CD4-positive, CD25-positive, alpha-beta regulatory T cell (primary cell): ENCODE data around the gene MGAT5. TPM values are rescaled to one million over a fixed set of nuclear protein-coding genes. Genes with fewer than 3 reads are reported as not detected.

Source experiments
- ATAC-seq, 2 donors: fragments of 150-1000 bp; cut with Tn5 transposase; one replicate each; pipeline ENCODE4 v1.10.0; 2021; ENCODE audit warnings: low read depth in 2 of 2, moderate number of reproducible peaks in 2 of 2, moderate library complexity in 1 of 2
- DNase-seq, 3 donors: peaks; one replicate each; pipeline versions ENCODE4 v3.0.0 to v3.0.0-alpha.2; 2012 to 2022; ENCODE audit warnings: mixed read lengths in 1 of 3
- H3K27ac ChIP-seq: one replicate; pipeline ENCODE4 v1.7.0; 2013; ENCODE audit warnings: mild to moderate bottlenecking, low read length; ENCODE audit not compliant: insufficient read depth, poor library complexity, severe bottlenecking
- H3K27me3 ChIP-seq: one replicate; pipeline ENCODE4 v1.7.0; 2013; ENCODE audit warnings: low read length; ENCODE audit not compliant: control insufficient read depth, insufficient read depth
- H3K36me3 ChIP-seq: one replicate; pipeline ENCODE4 v1.7.0; 2013; ENCODE audit warnings: mild to moderate bottlenecking, low read length, moderate library complexity; ENCODE audit not compliant: control insufficient read depth, insufficient read depth
- H3K4me1 ChIP-seq: 2 replicates; pipeline ENCODE4 v1.7.0; 2013; ENCODE audit warnings: mild to moderate bottlenecking, low read length; ENCODE audit not compliant: insufficient read depth, control insufficient read depth, poor library complexity, severe bottlenecking
- H3K4me3 ChIP-seq: one replicate; pipeline ENCODE4 v1.7.0; 2013; ENCODE audit warnings: low read depth, mild to moderate bottlenecking, low read length, moderate library complexity
- H3K9me3 ChIP-seq, 2 experiments: 1 replicate in 1 of 2; 2 replicates in 1 of 2; pipeline ENCODE4 v1.7.0; 2013; ENCODE audit warnings: low read length in 2 of 2, mild to moderate bottlenecking in 1 of 2, moderate library complexity in 1 of 2; ENCODE audit not compliant: control insufficient read depth in 2 of 2
- H3K27ac Mint-ChIP-seq, 3 donors: one replicate each; pipeline ENCODE4 v1.8.0; 2020 to 2022; ENCODE audit warnings: mild to moderate bottlenecking in 3 of 3, mixed read lengths in 3 of 3, moderate library complexity in 2 of 3
- H3K27me3 Mint-ChIP-seq: one replicate; pipeline ENCODE4 v1.8.0; 2022; ENCODE audit warnings: mild to moderate bottlenecking, mixed read lengths
- H3K36me3 Mint-ChIP-seq: one replicate; pipeline ENCODE4 v1.8.0; 2020; ENCODE audit warnings: mixed read lengths
- H3K4me1 Mint-ChIP-seq, 4 donors: one replicate each; pipeline ENCODE4 v1.8.0; 2020 to 2022; ENCODE audit warnings: mixed read lengths in 4 of 4, mild to moderate bottlenecking in 1 of 4
- H3K4me3 Mint-ChIP-seq, 4 donors: one replicate each; pipeline ENCODE4 v1.8.0; 2020 to 2022; ENCODE audit warnings: mild to moderate bottlenecking in 4 of 4, mixed read lengths in 4 of 4, moderate library complexity in 3 of 4
- H3K9me3 Mint-ChIP-seq, 7 donors: one replicate each; pipeline ENCODE4 v1.8.0; 2020 to 2022; ENCODE audit warnings: mixed read lengths in 7 of 7, mild to moderate bottlenecking in 3 of 7, moderate library complexity in 2 of 7
- polyA plus RNA-seq, 4 donors: library from polyadenylated mRNA; unstranded; fragments of 300-500 nt; fragmentation: Illumina TruSeq; gene quantifications; one replicate each; pipeline ENCODE4 v1.2.3, GENCODE V29; 2021
- total RNA-seq: library from RNA; stranded (reverse); gene quantifications from one replicate; pipeline ENCODE4 v1.2.3, GENCODE V29; 2022

The MGAT5 gene
- total and polyA plus RNA-seq, 5 donors from 2014 or later, result 3.6 to 68.8 (median 6.9) TPM

DNA sequence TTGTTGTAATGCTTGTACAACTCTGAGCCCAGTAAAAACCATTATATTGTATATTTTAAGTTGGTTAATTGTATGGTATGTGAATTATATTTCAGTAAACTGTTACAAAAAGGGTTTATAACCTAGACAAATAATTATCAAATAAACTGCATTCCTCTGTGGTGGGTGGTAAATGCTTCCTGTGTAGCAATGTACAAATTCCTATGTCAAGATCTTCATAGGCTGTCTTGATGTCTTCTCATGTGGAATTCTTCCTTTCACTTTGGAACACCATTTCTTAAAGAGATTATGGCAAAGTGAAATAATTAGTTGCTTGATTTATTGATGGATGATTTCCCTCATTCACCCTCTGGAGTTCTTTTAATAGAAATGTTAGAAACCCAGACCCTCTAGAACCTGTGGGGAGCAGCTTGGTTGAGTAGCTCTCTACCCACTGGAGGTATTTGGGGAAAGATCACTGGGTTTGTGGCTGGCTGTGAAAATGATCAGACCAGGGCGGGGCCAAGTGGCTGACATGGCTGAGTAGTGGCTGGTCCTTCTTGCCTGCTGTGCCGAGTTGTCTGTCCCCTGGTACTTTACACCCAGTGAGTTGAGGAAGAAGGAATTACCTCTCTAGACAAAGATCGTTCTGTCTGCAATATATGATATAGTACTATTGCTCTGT is 22.4 kb upstream of the MGAT5 start:
- H3K27me3 Mint-ChIP-seq, result no peaks in the 10 kb centered on the region
- H3K27ac ChIP-seq, result peak overlapping the region; percentile 62
- DNase-seq (no peak), ATAC-seq (no peak)
- peak overlapping the region; percentile 71 for H3K4me3 ChIP-seq
- H3K27ac Mint-ChIP-seq, result peak overlapping the region; percentile 88 to 90 (median 89)
- peaks cover 0 to 18% (median 2%) of the 10 kb centered on the region in 7 donors for H3K9me3 Mint-ChIP-seq
- peaks cover 55% of the 10 kb centered on the region for H3K4me1 ChIP-seq
- peaks cover 11% of the 10 kb centered on the region for H3K36me3 Mint-ChIP-seq
- H3K9me3 ChIP-seq, result peaks cover 7 to 8% of the 10 kb centered on the region in 2 experiments
- no peaks in the 10 kb centered on the region for H3K27me3 ChIP-seq
- peak overlapping the region in 2 of 4 donors; percentile 36 to 64 for H3K4me3 Mint-ChIP-seq
- no peaks in the 10 kb centered on the region for H3K36me3 ChIP-seq
- H3K4me1 Mint-ChIP-seq, result peaks cover 48 to 87% (median 74%) of the 10 kb centered on the region in 4 donors

DNA sequence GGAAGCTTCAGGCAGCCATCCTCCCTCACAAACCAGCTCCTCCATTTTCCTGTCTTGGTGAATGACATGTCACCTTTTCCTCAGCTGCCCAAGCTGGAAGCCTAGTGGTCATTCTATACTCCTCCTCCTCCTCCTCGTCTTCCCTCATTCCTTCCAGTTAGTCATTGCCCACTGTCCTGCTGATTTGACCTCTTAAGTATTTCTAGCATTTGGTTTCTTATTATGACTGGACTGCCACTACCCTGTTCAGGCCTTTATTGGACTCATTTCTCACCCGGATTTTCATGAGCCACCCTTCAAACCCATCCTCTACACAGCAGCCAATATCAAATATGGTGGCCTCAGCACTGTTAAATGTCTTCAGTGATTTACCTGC is 21.9 kb upstream of the MGAT5 start:
- Histone ChIP-seq H3K4me3 (peak overlapping the region; percentile 71), H3K36me3 (no peaks in the 10 kb centered on the region), H3K9me3 (peaks cover 7 to 8% of the 10 kb centered on the region in 2 experiments), H3K4me1 (peaks cover 59% of the 10 kb centered on the region), H3K27me3 (no peaks in the 10 kb centered on the region), H3K27ac (peak overlapping the region; percentile 62)
- peaks cover 0 to 18% (median 2%) of the 10 kb centered on the region in 7 donors for H3K9me3 Mint-ChIP-seq
- H3K4me1 Mint-ChIP-seq, result peaks cover 52 to 88% (median 76%) of the 10 kb centered on the region in 4 donors
- ATAC-seq (no peak), DNase-seq (no peak)
- peak overlapping the region in 3 of 4 donors; percentile 36 to 66 (median 64) for H3K4me3 Mint-ChIP-seq
- no peaks in the 10 kb centered on the region for H3K27me3 Mint-ChIP-seq
- peaks cover 11% of the 10 kb centered on the region for H3K36me3 Mint-ChIP-seq
- peak overlapping the region; percentile 88 to 90 (median 89) for H3K27ac Mint-ChIP-seq

DNA sequence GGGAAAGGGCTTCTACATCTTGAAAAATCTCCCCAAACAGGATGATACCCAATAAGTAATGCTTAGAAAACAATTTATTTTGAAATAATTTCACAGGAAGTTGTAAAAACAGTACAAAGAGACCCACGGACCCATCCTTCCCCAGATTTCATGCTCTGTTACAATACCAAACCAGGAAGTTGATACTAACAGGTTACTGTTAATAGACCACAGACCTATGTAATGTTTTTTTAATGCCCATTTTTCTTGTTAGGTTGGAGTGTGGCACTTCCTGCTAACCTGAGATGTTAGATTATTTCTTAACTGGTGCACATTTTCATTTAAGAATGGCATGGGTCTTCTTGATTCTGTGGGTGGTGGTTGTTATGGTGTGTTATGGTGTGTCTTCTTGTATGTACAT is 21.4 kb upstream of the MGAT5 start:
- peak overlapping the region; percentile 71 for H3K4me3 ChIP-seq
- DNase-seq (peak in 2 of 3 donors; percentile 48 to 62), ATAC-seq (peak; percentile 24 to 60)
- H3K9me3 ChIP-seq, result peaks cover 7 to 8% of the 10 kb centered on the region in 2 experiments
- peak overlapping the region; percentile 88 to 90 (median 89) for H3K27ac Mint-ChIP-seq
- peak overlapping the region; percentile 48 to 71 (median 65) for H3K4me3 Mint-ChIP-seq
- no peaks in the 10 kb centered on the region for H3K36me3 ChIP-seq
- H3K4me1 Mint-ChIP-seq, result peaks cover 50 to 86% (median 75%) of the 10 kb centered on the region in 4 donors
- no peaks in the 10 kb centered on the region for H3K27me3 Mint-ChIP-seq
- no peaks in the 10 kb centered on the region for H3K27me3 ChIP-seq
- peaks cover 62% of the 10 kb centered on the region for H3K4me1 ChIP-seq
- peaks cover 0 to 18% (median 2%) of the 10 kb centered on the region in 7 donors for H3K9me3 Mint-ChIP-seq
- H3K27ac ChIP-seq, result peak overlapping the region; percentile 62
- peaks cover 11% of the 10 kb centered on the region for H3K36me3 Mint-ChIP-seq

DNA sequence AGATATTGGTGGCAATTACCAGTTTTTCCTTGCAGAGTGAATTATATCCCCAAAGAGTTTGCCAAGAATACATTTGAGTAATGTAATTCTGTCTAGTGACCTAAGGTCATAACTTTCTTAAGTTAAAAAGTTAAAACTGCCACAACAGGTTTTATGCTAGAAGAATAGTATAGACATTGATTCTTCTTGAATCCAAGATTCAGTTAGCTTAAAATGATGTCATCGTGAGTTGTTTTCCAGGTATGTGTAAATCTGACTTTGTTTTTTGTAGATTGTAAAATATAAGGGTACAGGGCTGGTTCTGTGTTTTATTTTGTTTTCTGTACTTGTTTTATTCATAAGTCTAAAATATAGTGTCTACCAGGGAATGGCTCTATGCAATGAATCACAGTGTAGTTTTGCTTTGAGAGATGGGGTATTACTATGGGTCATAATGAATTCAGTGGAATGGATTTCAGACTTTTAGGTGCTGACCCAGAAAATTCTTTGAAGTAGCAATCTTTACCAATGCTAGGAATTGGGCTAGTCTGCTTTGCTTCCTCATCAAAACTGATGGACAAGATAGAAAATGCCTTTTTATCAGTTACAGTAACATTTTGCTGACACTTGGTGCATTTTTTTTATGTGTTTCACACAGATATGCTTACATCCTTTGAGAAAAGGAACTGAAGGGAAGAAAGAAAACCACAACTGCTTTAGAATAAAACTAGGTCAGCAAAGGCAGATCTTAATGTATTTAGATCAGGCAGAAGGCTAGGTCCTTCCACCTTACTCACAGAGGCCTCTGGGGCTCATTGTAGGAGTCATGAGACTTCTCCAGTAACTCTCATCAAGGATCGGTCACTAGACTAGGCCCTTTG is 20.8 kb upstream of the MGAT5 start:
- no peaks in the 10 kb centered on the region for H3K36me3 ChIP-seq
- H3K27me3 Mint-ChIP-seq, result no peaks in the 10 kb centered on the region
- H3K27ac ChIP-seq, result peak overlapping the region; percentile 62
- ATAC-seq, result peak; percentile 67 to 79
- peak overlapping the region; percentile 48 to 71 (median 65) for H3K4me3 Mint-ChIP-seq
- H3K4me1 Mint-ChIP-seq, result peaks cover 44 to 83% (median 70%) of the 10 kb centered on the region in 4 donors
- peaks cover 62% of the 10 kb centered on the region for H3K4me1 ChIP-seq
- peaks cover 0 to 15% (median 2%) of the 10 kb centered on the region in 7 donors for H3K9me3 Mint-ChIP-seq
- H3K36me3 Mint-ChIP-seq, result peaks cover 5% of the 10 kb centered on the region
- peak in 2 of 3 donors; percentile 59 to 77 for DNase-seq
- peak overlapping the region; percentile 88 to 90 (median 89) for H3K27ac Mint-ChIP-seq
- peaks cover 5 to 8% of the 10 kb centered on the region in 2 experiments for H3K9me3 ChIP-seq
- H3K4me3 ChIP-seq, result peak overlapping the region; percentile 71
- H3K27me3 ChIP-seq, result no peaks in the 10 kb centered on the region

DNA sequence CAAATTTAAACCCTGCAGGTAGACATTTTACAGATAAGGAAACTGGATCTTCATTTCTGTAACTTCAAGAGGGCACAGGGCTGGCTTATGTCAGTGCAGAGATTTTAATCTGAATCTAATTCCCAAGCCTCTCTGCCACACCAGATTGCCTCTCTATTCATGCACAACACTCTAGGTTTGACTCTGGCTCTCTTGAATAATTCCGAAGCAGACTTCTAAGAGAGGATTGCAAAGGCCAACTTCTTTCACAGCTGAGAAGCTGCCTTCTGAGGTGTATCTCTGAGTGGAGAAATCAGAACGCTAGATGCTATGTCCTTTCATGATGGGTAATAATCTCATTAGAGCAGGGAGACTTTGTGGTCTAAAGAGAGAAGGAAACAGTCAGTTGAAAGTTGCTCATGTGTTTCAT is 20.1 kb upstream of the MGAT5 start:
- Mint-ChIP-seq H3K9me3 (peaks cover 0 to 8% (median 2%) of the 10 kb centered on the region in 7 donors), H3K27ac (peak overlapping the region; percentile 88 to 90 (median 88)), H3K4me3 (peak overlapping the region; percentile 34 to 71 (median 65)), H3K36me3 (peaks cover 4% of the 10 kb centered on the region), H3K27me3 (no peaks in the 10 kb centered on the region), H3K4me1 (peaks cover 43 to 85% (median 70%) of the 10 kb centered on the region in 4 donors)
- H3K4me1 ChIP-seq, result peaks cover 62% of the 10 kb centered on the region
- no peaks in the 10 kb centered on the region for H3K27me3 ChIP-seq
- peak; percentile 9 to 13 for ATAC-seq
- peak overlapping the region; percentile 62 for H3K27ac ChIP-seq
- no peak for DNase-seq
- H3K4me3 ChIP-seq, result peak overlapping the region; percentile 71
- no peaks in the 10 kb centered on the region for H3K36me3 ChIP-seq
- peaks cover under 1 to 3% of the 10 kb centered on the region in 2 experiments for H3K9me3 ChIP-seq

DNA sequence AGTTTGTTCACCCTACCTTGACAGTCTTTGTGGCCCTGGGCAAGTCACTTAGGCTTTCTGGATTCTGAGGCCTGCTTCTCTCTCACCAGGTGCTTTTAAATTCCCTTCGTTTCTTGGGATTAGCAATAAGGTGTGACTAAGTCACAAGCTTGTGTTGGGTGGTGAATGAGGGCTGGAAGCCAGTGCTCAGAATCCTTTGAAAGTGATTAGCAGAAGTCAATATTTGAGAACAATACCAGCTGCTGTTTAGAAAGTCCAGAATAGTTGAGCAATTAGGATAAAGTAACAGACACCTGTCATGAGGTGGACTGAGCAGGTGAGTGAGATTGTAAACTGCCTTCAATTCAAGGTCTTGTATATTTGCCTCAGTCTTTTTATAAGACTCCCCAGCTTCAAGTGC is 19.3 kb upstream of the MGAT5 start:
- peaks cover 39 to 85% (median 73%) of the 10 kb centered on the region in 4 donors for H3K4me1 Mint-ChIP-seq
- H3K4me3 Mint-ChIP-seq, result peak overlapping the region in 2 of 4 donors; percentile 34 to 54
- DNase-seq (no peak), ATAC-seq (no peak)
- Histone ChIP-seq H3K27me3 (no peaks in the 10 kb centered on the region), H3K27ac (peak overlapping the region; percentile 62), H3K9me3 (no peaks in the 10 kb centered on the region), H3K4me1 (peaks cover 62% of the 10 kb centered on the region), H3K4me3 (peak overlapping the region; percentile 6), H3K36me3 (no peaks in the 10 kb centered on the region)
- H3K9me3 Mint-ChIP-seq, result peaks cover 0 to 6% (median 1%) of the 10 kb centered on the region in 7 donors
- peaks cover 4% of the 10 kb centered on the region for H3K36me3 Mint-ChIP-seq
- H3K27me3 Mint-ChIP-seq, result no peaks in the 10 kb centered on the region
- H3K27ac Mint-ChIP-seq, result peak overlapping the region; percentile 88 to 90 (median 88)

DNA sequence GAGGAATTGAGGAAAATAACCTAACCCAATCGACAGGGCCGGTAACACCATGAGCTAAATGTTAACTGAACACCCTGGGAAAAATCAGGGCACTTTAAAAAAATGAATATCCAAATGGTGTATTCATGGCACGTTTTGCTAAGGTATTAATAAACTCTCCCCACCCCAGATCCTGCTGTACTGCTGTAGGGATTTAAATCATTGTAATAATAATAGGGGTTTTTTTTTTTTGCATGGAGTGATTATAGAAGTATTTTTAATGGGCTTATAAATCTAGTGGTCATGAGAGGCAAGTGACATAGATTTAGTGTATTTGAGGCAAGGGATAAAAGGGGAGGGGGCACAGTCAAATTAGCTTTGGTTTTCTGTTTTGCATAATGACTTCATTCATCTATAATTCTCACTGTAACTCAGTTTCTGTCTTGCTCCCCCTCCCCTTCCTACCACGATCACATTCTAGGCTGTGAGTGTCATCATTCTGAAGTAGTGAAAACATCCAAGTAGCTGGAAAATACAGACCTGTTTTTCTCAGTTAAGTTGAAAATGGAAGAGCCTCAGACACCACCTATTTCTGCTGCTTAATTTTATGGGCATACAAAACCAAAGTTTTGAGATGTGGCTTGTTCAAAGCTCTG is 18.2 kb upstream of the MGAT5 start:
- Histone ChIP-seq H3K27ac (peak overlapping the region; percentile 62), H3K9me3 (no peaks in the 10 kb centered on the region), H3K4me3 (no peak overlapping the region), H3K27me3 (no peaks in the 10 kb centered on the region), H3K36me3 (no peaks in the 10 kb centered on the region), H3K4me1 (peaks cover 62% of the 10 kb centered on the region)
- peaks cover 34 to 82% (median 73%) of the 10 kb centered on the region in 4 donors for H3K4me1 Mint-ChIP-seq
- DNase-seq, result no peak
- peak overlapping the region in 2 of 4 donors; percentile 12 to 53 for H3K4me3 Mint-ChIP-seq
- H3K27ac Mint-ChIP-seq, result peak overlapping the region; percentile 85 to 94 (median 90)
- no peaks in the 10 kb centered on the region for H3K27me3 Mint-ChIP-seq
- ATAC-seq, result no peak
- peaks cover 0 to 6% (median 0%) of the 10 kb centered on the region in 7 donors for H3K9me3 Mint-ChIP-seq
- H3K36me3 Mint-ChIP-seq, result no peaks in the 10 kb centered on the region
